ENCODE measurements around the gene SASH1.

Gene SASH1

DNA sequence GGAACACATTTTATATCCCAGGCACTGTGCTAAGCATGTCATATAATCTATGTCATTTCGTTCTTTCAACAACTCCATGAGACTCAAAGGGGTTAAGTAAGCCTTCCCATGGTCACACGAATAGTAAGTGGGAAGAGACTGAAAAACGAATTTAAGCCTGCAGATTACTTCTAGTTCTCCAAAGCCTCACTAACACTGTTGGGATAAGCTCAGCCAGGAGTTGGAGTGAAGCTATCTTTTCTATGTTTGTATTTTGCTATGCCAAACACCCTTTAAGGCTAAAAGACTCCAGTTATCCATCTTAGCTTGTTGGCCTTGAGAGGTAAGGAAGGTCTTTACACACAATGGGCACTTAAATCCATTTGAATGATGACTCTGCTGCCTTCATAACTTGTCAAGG is 256.1 kb downstream of the SASH1 start:
- DNase-seq, result no peak

DNA sequence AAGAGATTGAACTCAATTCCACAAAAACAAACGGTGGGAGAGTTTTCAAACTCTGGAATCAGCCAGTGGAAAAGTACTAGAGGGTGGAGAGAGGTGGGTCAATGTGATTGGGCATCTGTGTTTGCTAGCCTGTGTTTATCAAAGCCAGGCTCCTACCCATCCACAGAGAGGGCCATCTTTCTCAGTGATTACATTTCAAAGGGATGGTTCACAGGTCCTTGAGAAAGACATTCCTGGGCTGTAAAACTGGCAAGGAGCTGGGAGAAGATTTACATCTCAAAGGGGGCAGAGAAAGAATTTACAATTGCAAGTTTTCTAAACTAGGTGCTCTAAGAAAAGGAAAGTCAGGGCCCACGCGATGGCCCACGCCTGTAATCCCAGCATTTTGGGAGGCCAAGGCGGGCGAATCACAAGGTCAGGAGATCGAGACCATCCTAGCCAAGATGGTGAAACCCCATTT is 257.4 kb downstream of the SASH1 start:
- no peak for DNase-seq
